ENCODE data around the gene RNF130.
"Not testable (repeated sequence)": the region's sequence is repeated elsewhere in the genome, so short reads cannot be mapped to it uniquely, and the experiment has no call there.

The RNF130 gene

GRCh38 chr5:179960204-179960831, 111.2 kb downstream of the RNF130 start:
- Histone ChIP-seq H3K4me3 (ENCODE audit: low read depth, low read length) (no peak overlapping the region), H3K27ac (ENCODE audit: low read depth, low read length) (no peak overlapping the region), H3K27me3 (ENCODE audit: control insufficient read depth, insufficient read depth, low read length) (no peaks in the 10 kb centered on the region), H3K36me3 (ENCODE audit: control insufficient read depth, insufficient read depth, low read length) (peaks cover 60% of the 10 kb centered on the region), H3K4me1 (ENCODE audit: control insufficient read depth, insufficient read depth, low read length) (no peaks in the 10 kb centered on the region), H3K9me3 (ENCODE audit: control insufficient read depth, insufficient read depth, low read length) (no peaks in the 10 kb centered on the region), H3K9ac (ENCODE audit: low read depth, low read length) (no peak overlapping the region)

GRCh38 chr5:179959641-179960040, 111.9 kb downstream of the RNF130 start:
- H3K4me1 ChIP-seq (ENCODE audit: control insufficient read depth, insufficient read depth, low read length): no peaks in the 10 kb centered on the region
- H3K4me3 ChIP-seq (ENCODE audit: low read depth, low read length): no peak overlapping the region
- no peaks in the 10 kb centered on the region for H3K9me3 ChIP-seq (ENCODE audit: control insufficient read depth, insufficient read depth, low read length)
- H3K27me3 ChIP-seq (ENCODE audit: control insufficient read depth, insufficient read depth, low read length): no peaks in the 10 kb centered on the region
- H3K27ac ChIP-seq (ENCODE audit: low read depth, low read length): no peak overlapping the region
- no peak overlapping the region for H3K9ac ChIP-seq (ENCODE audit: low read depth, low read length)
- H3K36me3 ChIP-seq (ENCODE audit: control insufficient read depth, insufficient read depth, low read length): peaks cover 59% of the 10 kb centered on the region

GRCh38 chr5:179959118-179959517, 112.4 kb downstream of the RNF130 start:
- H3K4me1 ChIP-seq (ENCODE audit: control insufficient read depth, insufficient read depth, low read length); H3K27ac ChIP-seq (ENCODE audit: low read depth, low read length); H3K27me3 ChIP-seq (ENCODE audit: control insufficient read depth, insufficient read depth, low read length); H3K9ac ChIP-seq (ENCODE audit: low read depth, low read length); H3K9me3 ChIP-seq (ENCODE audit: control insufficient read depth, insufficient read depth, low read length); H3K4me3 ChIP-seq (ENCODE audit: low read depth, low read length): not testable (repeated sequence)
- peaks cover 53% of the 10 kb centered on the region for H3K36me3 ChIP-seq (ENCODE audit: control insufficient read depth, insufficient read depth, low read length)

- Histone ChIP-seq H3K36me3 (ENCODE audit: control insufficient read depth, insufficient read depth, low read length) (peaks cover 25% of the 10 kb centered on the region), H3K9ac (ENCODE audit: low read depth, low read length) (no peak overlapping the region), H3K9me3 (ENCODE audit: control insufficient read depth, insufficient read depth, low read length) (no peaks in the 10 kb centered on the region), H3K27me3 (ENCODE audit: control insufficient read depth, insufficient read depth, low read length) (no peaks in the 10 kb centered on the region), H3K4me1 (ENCODE audit: control insufficient read depth, insufficient read depth, low read length) (no peaks in the 10 kb centered on the region), H3K27ac (ENCODE audit: low read depth, low read length) (no peak overlapping the region), H3K4me3 (ENCODE audit: low read depth, low read length) (no peak overlapping the region)
These were observed 115.9 kb downstream of the RNF130 start for GRCh38 chr5:179955630-179956029.

GRCh38 chr5:179955062-179955461, 116.5 kb downstream of the RNF130 start:
- no peak overlapping the region for H3K27ac ChIP-seq (ENCODE audit: low read depth, low read length)
- H3K27me3 ChIP-seq (ENCODE audit: control insufficient read depth, insufficient read depth, low read length): no peaks in the 10 kb centered on the region
- H3K4me3 ChIP-seq (ENCODE audit: low read depth, low read length): no peak overlapping the region
- H3K36me3 ChIP-seq (ENCODE audit: control insufficient read depth, insufficient read depth, low read length): peaks cover 23% of the 10 kb centered on the region
- H3K9ac ChIP-seq (ENCODE audit: low read depth, low read length): no peak overlapping the region
- H3K9me3 ChIP-seq (ENCODE audit: control insufficient read depth, insufficient read depth, low read length): no peaks in the 10 kb centered on the region
- H3K4me1 ChIP-seq (ENCODE audit: control insufficient read depth, insufficient read depth, low read length): no peaks in the 10 kb centered on the region

DNA sequence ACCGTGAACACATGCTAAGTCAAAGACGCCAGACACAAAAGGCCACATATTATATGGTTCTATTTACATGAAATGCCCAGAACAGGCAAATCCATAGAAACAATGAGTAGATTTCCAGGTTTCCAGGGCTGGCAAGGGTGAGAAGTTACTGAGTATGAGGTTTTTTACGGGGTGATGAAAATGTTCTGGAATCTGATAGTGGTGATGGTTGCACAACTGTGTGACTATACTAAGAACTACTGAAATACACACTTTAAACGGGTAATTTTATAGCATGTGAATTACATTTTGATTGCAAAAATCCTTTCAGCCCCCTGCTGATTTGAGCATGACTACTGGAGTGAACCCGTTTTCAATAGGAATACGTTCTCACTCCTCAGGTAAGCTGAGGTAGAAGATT, 117.1 kb downstream of the RNF130 start:
- H3K27ac ChIP-seq (ENCODE audit: low read depth, low read length): no peak overlapping the region
- no peaks in the 10 kb centered on the region for H3K4me1 ChIP-seq (ENCODE audit: control insufficient read depth, insufficient read depth, low read length)
- H3K4me3 ChIP-seq (ENCODE audit: low read depth, low read length): no peak overlapping the region
- peaks cover 22% of the 10 kb centered on the region for H3K36me3 ChIP-seq (ENCODE audit: control insufficient read depth, insufficient read depth, low read length)
- H3K27me3 ChIP-seq (ENCODE audit: control insufficient read depth, insufficient read depth, low read length): no peaks in the 10 kb centered on the region
- no peak overlapping the region for H3K9ac ChIP-seq (ENCODE audit: low read depth, low read length)
- H3K9me3 ChIP-seq (ENCODE audit: control insufficient read depth, insufficient read depth, low read length): no peaks in the 10 kb centered on the region

DNA sequence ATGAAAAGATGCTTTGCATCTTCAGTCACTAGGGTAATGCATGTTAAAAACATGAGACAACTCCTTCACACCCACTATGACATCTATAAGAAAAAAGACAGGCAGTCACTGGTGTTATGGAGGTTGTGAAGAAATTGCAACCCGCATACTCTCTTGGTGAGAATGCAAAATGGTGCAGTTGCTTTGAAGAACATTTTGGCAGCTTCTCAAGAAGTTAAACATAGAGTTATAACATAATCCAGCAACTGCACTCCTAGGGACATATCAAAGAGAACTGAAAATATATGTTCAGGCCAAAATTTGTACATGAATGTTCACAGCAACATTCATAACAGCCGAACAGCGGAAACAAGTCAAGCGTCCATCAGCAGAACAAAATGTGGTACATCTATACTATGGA, 117.6 kb downstream of the RNF130 start:
- Histone ChIP-seq H3K27me3 (ENCODE audit: control insufficient read depth, insufficient read depth, low read length) (no peaks in the 10 kb centered on the region), H3K9ac (ENCODE audit: low read depth, low read length) (no peak overlapping the region), H3K36me3 (ENCODE audit: control insufficient read depth, insufficient read depth, low read length) (peaks cover 22% of the 10 kb centered on the region), H3K27ac (ENCODE audit: low read depth, low read length) (no peak overlapping the region), H3K9me3 (ENCODE audit: control insufficient read depth, insufficient read depth, low read length) (no peaks in the 10 kb centered on the region), H3K4me1 (ENCODE audit: control insufficient read depth, insufficient read depth, low read length) (no peaks in the 10 kb centered on the region), H3K4me3 (ENCODE audit: low read depth, low read length) (no peak overlapping the region)

DNA sequence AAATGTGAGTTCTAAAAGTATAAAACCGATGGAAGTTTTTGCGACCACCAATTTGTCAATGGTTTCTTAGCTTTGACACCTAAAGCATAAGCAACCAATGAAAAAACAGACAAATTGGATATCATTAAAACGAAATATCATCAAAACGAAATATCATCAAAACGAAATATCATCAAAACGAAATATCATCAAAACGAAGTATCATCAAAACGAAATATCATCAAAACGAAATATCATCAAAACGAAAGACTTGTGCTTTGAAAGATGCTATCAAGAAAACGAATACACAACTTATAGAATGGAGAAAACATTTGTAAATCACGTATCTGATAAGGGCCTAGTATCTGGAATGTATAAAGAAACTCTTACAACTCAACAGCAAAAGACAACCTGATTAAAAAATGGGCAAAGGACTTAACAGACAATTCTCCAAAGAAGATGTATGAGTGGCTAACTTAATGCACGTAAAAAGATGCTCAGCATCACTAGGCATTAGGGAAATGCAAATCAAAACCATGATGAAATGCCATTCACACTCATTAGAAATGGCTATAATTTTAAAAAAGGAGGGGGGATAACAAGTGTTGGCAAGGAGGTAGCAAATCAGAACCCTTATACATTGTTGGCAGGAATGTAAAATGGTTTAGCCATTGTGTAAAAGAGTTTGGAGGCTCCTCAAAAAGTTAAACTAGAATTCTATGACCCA, 134.4 kb downstream of the RNF130 start:
- Histone ChIP-seq H3K27ac (ENCODE audit: low read depth, low read length) (no peak overlapping the region), H3K4me3 (ENCODE audit: low read depth, low read length) (no peak overlapping the region), H3K27me3 (ENCODE audit: control insufficient read depth, insufficient read depth, low read length) (no peaks in the 10 kb centered on the region), H3K9ac (ENCODE audit: low read depth, low read length) (no peak overlapping the region), H3K4me1 (ENCODE audit: control insufficient read depth, insufficient read depth, low read length) (no peaks in the 10 kb centered on the region), H3K36me3 (ENCODE audit: control insufficient read depth, insufficient read depth, low read length) (no peaks in the 10 kb centered on the region), H3K9me3 (ENCODE audit: control insufficient read depth, insufficient read depth, low read length) (no peaks in the 10 kb centered on the region)

DNA sequence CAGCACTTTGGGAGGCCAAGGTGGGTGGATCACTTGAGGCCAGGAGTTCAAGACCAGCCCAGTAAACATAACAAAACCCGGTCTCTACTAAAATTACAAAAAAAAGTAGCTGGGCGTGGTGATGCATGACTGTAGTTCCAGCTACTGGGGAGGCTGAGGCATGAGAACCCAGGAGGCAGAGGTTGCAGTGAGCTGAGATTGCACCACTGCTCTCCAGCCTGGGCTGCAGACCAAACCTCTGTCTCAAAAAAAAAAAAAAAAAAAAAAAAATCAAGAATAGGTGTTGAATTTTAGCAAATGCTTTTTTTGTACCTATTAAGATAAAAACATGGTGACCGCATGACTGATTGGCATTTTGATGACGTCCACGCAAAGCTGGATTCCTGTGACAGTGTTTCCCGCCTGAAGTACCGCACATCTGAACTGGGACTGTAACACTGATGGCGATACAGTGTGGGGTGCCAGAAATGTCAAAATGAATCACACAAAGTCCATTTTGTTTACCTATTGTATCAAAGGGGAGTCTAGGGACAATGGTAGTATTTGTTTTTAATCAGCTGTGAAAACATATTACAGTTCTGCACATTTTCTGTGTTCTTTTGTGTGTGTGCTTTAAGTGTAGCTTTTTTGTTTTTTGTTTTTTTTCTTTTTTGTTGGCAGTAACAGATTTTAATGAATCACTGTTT, 140.6 kb downstream of the RNF130 start:
- Histone ChIP-seq H3K4me1 (ENCODE audit: control insufficient read depth, insufficient read depth, low read length) (no peaks in the 10 kb centered on the region), H3K4me3 (ENCODE audit: low read depth, low read length) (no peak overlapping the region), H3K9ac (ENCODE audit: low read depth, low read length) (no peak overlapping the region), H3K27me3 (ENCODE audit: control insufficient read depth, insufficient read depth, low read length) (no peaks in the 10 kb centered on the region), H3K9me3 (ENCODE audit: control insufficient read depth, insufficient read depth, low read length) (no peaks in the 10 kb centered on the region), H3K27ac (ENCODE audit: low read depth, low read length) (no peak overlapping the region), H3K36me3 (ENCODE audit: control insufficient read depth, insufficient read depth, low read length) (no peaks in the 10 kb centered on the region)

- H3K4me3 ChIP-seq (ENCODE audit: low read depth, low read length): no peak overlapping the region
- H3K36me3 ChIP-seq (ENCODE audit: control insufficient read depth, insufficient read depth, low read length): no peaks in the 10 kb centered on the region
- no peaks in the 10 kb centered on the region for H3K27me3 ChIP-seq (ENCODE audit: control insufficient read depth, insufficient read depth, low read length)
- H3K4me1 ChIP-seq (ENCODE audit: control insufficient read depth, insufficient read depth, low read length): no peaks in the 10 kb centered on the region
- no peaks in the 10 kb centered on the region for H3K9me3 ChIP-seq (ENCODE audit: control insufficient read depth, insufficient read depth, low read length)
- H3K9ac ChIP-seq (ENCODE audit: low read depth, low read length): no peak overlapping the region
- no peak overlapping the region for H3K27ac ChIP-seq (ENCODE audit: low read depth, low read length)
These were observed 143.7 kb downstream of the RNF130 start for GRCh38 chr5:179927824-179928223.

DNA sequence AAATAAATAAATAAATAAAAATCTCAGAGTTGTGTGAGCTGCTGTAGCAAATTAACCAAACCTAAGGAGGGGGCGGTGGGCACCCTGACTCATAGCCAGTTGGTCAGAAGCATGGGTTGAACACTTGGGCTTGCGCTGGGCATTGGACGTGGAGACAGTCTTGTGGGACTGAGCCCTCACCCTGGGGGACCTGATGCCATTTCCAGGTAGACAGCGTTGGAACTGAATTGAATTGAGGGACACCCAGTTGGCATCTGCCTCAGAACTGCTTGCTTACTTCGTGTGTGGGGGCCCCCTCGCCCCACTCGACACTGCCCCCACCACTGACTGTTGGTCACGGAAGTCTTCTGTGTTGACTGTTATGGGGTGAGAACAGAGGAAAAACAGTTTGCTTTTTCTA, 144.9 kb downstream of the RNF130 start:
- Histone ChIP-seq H3K4me1 (ENCODE audit: control insufficient read depth, insufficient read depth, low read length) (no peaks in the 10 kb centered on the region), H3K27me3 (ENCODE audit: control insufficient read depth, insufficient read depth, low read length) (no peaks in the 10 kb centered on the region), H3K36me3 (ENCODE audit: control insufficient read depth, insufficient read depth, low read length) (no peaks in the 10 kb centered on the region)

More for the DNA sequence above, 144.9 kb downstream of the RNF130 start:
- Histone ChIP-seq H3K9ac (ENCODE audit: low read depth, low read length) (no peak overlapping the region), H3K9me3 (ENCODE audit: control insufficient read depth, insufficient read depth, low read length) (no peaks in the 10 kb centered on the region), H3K4me3 (ENCODE audit: low read depth, low read length) (no peak overlapping the region), H3K27ac (ENCODE audit: low read depth, low read length) (no peak overlapping the region)

All from HUES48 (cell line).